Keratinocyte (primary cell): ENCODE data around the gene APH1B. TPM values are rescaled to one million over a fixed set of nuclear protein-coding genes. Genes with fewer than 3 reads are reported as not detected.

Experiments used
- DNase-seq: peaks from one replicate; pipeline ENCODE4 v3.0.0-alpha.2; 2011; ENCODE audit warnings: low read depth, missing footprints, low spot score
- FAIRE-seq: peaks from 2 replicates; lab custom pipeline; 2011; peaks lifted over from hg19 to GRCh38; lab: Jason Lieb, UNC
- H2AFZ ChIP-seq: 2 replicates; pipeline ENCODE4 v1.6.0; 2012; ENCODE audit warnings: low read length, control low read depth, inconsistent platforms; ENCODE audit not compliant: control insufficient read depth
- H3K27ac ChIP-seq: 2 replicates; pipeline ENCODE4 v1.5.1; 2011; ENCODE audit warnings: low read length; ENCODE audit not compliant: control insufficient read depth, insufficient read depth
- H3K27me3 ChIP-seq: 3 replicates; pipeline ENCODE4 v1.6.0; 2011; ENCODE audit warnings: low read length; ENCODE audit not compliant: control insufficient read depth, insufficient read depth; ENCODE audit errors: extremely low read depth
- H3K36me3 ChIP-seq, 2 experiments: 2 replicates in 1 of 2; 3 replicates in 1 of 2; pipeline ENCODE4 v1.5.1; 2011; ENCODE audit warnings: low read length in 2 of 2, mild to moderate bottlenecking in 1 of 2; ENCODE audit not compliant: control insufficient read depth in 2 of 2, insufficient read depth in 2 of 2; ENCODE audit errors: extremely low read depth in 1 of 2
- H3K4me1 ChIP-seq: 3 replicates; pipeline ENCODE4 v1.5.1; 2011; ENCODE audit warnings: low read length; ENCODE audit not compliant: control insufficient read depth, insufficient read depth; ENCODE audit errors: extremely low read depth
- H3K4me2 ChIP-seq: 3 replicates; pipeline ENCODE4 v1.6.0; 2011; ENCODE audit warnings: low read depth, low read length; ENCODE audit not compliant: control insufficient read depth, insufficient read depth; ENCODE audit errors: extremely low read depth
- H3K4me3 ChIP-seq, 3 experiments: fragments of 200-600 bp in 1 of 3; sonication (generic) in 1 of 3; 2 replicates in 2 of 3; 3 replicates in 1 of 3; pipeline ENCODE4 v1.5.1; 2011 to 2016; ENCODE audit warnings: low read length in 3 of 3, mild to moderate bottlenecking in 3 of 3, control low read depth in 2 of 3, inconsistent platforms in 1 of 3, low read depth in 1 of 3, mixed read lengths in 1 of 3, mixed run types in 1 of 3, moderate library complexity in 1 of 3; ENCODE audit not compliant: control insufficient read depth in 2 of 3, insufficient read depth in 2 of 3; ENCODE audit errors: extremely low read depth in 1 of 3
- H3K79me2 ChIP-seq: 2 replicates; pipeline ENCODE4 v1.6.0; 2012; ENCODE audit warnings: low read length; ENCODE audit not compliant: control insufficient read depth, insufficient read depth
- H3K9ac ChIP-seq: 3 replicates; pipeline ENCODE4 v1.6.0; 2011; ENCODE audit warnings: low read length; ENCODE audit not compliant: control insufficient read depth, insufficient read depth; ENCODE audit errors: extremely low read depth
- H3K9me1 ChIP-seq: 3 replicates; pipeline ENCODE4 v1.6.0; 2011; ENCODE audit warnings: low read length; ENCODE audit not compliant: control insufficient read depth, insufficient read depth; ENCODE audit errors: extremely low read depth
- H3K9me3 ChIP-seq: 2 replicates; pipeline ENCODE4 v1.5.1; 2012; ENCODE audit warnings: low read depth, low read length; ENCODE audit not compliant: control insufficient read depth
- H4K20me1 ChIP-seq: 3 replicates; pipeline ENCODE4 v1.6.0; 2011; ENCODE audit warnings: low read length; ENCODE audit not compliant: control insufficient read depth, insufficient read depth; ENCODE audit errors: extremely low read depth
- EZH2 ChIP-seq: IDR thresholded peaks from one replicate; pipeline ENCODE4 v1.6.1; 2012; ENCODE audit warnings: inconsistent platforms, mild to moderate bottlenecking, low read length, moderate library complexity
- dilution Hi-C: fragments of 300-500 bp; cut with MboI; formaldehyde crosslinking; loops from one replicate; pipeline ENCODE4 v1.7.0; 2020; ENCODE audit warnings: low sequenced_read_pairs; ENCODE audit not compliant: extremely low pct_ligation_motif_present
- polyA plus RNA-seq, 5 experiments: library from polyadenylated mRNA; depleted of rRNA in 3 of 5; stranded (reverse) in 3 of 5; stranded (forward) in 1 of 5; unstranded in 1 of 5; fragments of >200 nt; gene quantifications; 1 replicate in 1 of 5; 2 replicates in 3 of 5; 3 replicates in 1 of 5; pipeline versions ENCODE4 v1.2.1 to v1.2.3, GENCODE V29; 2011 to 2012; ENCODE audit warnings: missing spikeins in 2 of 5, low read depth in 1 of 5, low replicate concordance in 1 of 5
- TF ChIP-seq, protein P1 (sequence below), 3 experiments: IDR thresholded peaks in 1 of 3; conservative IDR thresholded peaks in 1 of 3; optimal IDR thresholded peaks in 1 of 3; 2 replicates in 2 of 3; 3 replicates in 1 of 3; pipeline versions ENCODE3 to v1.5.1; 2011; ENCODE audit warnings: low read length in 3 of 3, mild to moderate bottlenecking in 3 of 3, moderate library complexity in 2 of 3, control low read depth in 1 of 3, inconsistent platforms in 1 of 3; ENCODE audit not compliant: insufficient read depth in 2 of 3; ENCODE audit errors: extremely low read depth in 1 of 3

APH1B gene
- polyA plus RNA-seq, 1 donor (not counting 4 experiments of a cell fraction or from before 2014, with no cell fraction given), result 7.0 TPM

DNA sequence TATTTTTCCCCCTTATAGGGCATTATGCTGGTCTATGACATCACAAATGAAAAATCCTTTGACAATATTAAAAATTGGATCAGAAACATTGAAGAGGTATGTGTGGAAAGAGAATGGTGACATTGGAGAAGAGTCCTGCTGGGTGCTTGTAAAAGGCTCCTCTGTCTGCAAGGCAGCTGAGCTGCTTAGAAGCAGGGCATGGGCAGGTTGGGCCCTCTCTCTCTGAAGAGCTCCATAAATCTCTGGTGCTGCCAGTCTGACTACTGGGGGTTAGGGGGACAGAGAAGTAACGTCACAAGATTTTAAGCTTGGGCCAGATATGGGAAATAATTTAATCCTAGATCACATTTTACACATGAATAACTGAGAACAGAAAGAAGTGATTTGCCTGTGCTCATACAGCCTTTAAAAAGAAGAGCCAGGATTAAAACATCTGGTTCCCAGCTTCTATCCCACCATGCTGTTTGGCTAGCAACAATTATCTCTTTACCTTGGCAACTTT lies 21.9 kb upstream of the APH1B start:
- no peak overlapping the region for H3K9ac ChIP-seq
- peaks cover 16% of the 10 kb centered on the region for H3K4me1 ChIP-seq
- dilution Hi-C loops, result no loop called here
- no peak overlapping the region for H3K4me3 ChIP-seq
- DNase-seq, result no peak
- peaks cover 0 to 7% of the 10 kb centered on the region in 2 experiments for H3K36me3 ChIP-seq
- no peak for FAIRE-seq
- H3K9me3 ChIP-seq, result no peaks in the 10 kb centered on the region
- no peak overlapping the region for H2AFZ ChIP-seq
- no peaks in the 10 kb centered on the region for H4K20me1 ChIP-seq
- H3K4me2 ChIP-seq, result no peak overlapping the region
- no peaks in the 10 kb centered on the region for H3K27me3 ChIP-seq
- H3K9me1 ChIP-seq, result no peaks in the 10 kb centered on the region
- H3K27ac ChIP-seq, result no peak overlapping the region
- TF ChIP-seq, protein P1, sequence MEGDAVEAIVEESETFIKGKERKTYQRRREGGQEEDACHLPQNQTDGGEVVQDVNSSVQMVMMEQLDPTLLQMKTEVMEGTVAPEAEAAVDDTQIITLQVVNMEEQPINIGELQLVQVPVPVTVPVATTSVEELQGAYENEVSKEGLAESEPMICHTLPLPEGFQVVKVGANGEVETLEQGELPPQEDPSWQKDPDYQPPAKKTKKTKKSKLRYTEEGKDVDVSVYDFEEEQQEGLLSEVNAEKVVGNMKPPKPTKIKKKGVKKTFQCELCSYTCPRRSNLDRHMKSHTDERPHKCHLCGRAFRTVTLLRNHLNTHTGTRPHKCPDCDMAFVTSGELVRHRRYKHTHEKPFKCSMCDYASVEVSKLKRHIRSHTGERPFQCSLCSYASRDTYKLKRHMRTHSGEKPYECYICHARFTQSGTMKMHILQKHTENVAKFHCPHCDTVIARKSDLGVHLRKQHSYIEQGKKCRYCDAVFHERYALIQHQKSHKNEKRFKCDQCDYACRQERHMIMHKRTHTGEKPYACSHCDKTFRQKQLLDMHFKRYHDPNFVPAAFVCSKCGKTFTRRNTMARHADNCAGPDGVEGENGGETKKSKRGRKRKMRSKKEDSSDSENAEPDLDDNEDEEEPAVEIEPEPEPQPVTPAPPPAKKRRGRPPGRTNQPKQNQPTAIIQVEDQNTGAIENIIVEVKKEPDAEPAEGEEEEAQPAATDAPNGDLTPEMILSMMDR (optimal IDR thresholded peaks at IDR 0.05 in 1 of 3, IDR thresholded peaks at IDR 0.05 in 1 of 3, conservative IDR thresholded peaks at IDR 0.05 in 1 of 3; ENCODE audit: extremely low read depth in 1 of 3, insufficient read depth in 2 of 3, low read length in 3 of 3), result no peak
- no peak for TF ChIP-seq EZH2
- no peaks in the 10 kb centered on the region for H3K79me2 ChIP-seq

DNA sequence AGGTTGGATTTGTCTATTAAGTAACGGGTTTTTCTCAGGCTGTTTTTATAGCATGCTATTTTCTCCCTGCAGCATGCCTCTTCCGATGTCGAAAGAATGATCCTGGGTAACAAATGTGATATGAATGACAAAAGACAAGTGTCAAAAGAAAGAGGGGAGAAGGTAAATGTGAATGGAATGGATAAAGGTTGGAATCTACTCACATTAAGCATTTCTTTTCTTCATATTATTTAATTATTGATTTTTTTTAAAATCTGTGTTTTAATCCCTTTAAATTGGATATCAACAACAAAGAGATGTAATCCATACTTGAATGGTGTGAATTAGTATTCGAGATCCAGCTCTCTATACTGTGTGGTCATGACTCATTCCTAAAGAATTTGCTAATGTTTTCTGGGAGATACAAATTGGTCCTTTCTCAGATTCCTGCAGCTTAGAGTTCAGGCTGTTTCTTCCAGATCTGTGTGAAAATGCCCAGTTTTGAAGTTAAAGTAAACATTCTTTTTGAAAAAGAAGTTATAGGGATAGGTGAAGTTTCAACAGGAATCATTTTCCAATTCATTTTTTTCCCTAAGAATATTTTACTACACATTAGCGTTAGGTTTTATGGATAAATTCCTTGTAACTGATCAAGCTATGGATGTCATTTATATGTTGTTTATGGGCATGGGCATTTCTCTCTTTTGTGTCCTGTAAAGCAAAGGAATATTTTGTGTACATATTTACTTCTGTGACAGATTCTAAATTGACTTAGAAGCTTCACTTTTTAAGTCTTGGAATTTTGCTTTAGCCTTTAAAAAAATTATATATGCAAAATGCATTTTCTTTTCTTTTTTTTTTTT lies 20.8 kb upstream of the APH1B start:
- Histone ChIP-seq H3K4me3 (no peak overlapping the region), H4K20me1 (no peaks in the 10 kb centered on the region), H3K9ac (no peak overlapping the region), H3K9me3 (no peaks in the 10 kb centered on the region), H3K36me3 (peaks cover 0 to 7% of the 10 kb centered on the region in 2 experiments), H3K9me1 (no peaks in the 10 kb centered on the region), H3K4me2 (no peak overlapping the region), H3K4me1 (peaks cover 8% of the 10 kb centered on the region), H3K27ac (no peak overlapping the region), H3K27me3 (no peaks in the 10 kb centered on the region), H2AFZ (no peak overlapping the region), H3K79me2 (no peaks in the 10 kb centered on the region)
- DNase-seq, result no peak
- dilution Hi-C loops, result no loop called here
- TF ChIP-seq, protein P1 (optimal IDR thresholded peaks at IDR 0.05 in 1 of 3, IDR thresholded peaks at IDR 0.05 in 1 of 3, conservative IDR thresholded peaks at IDR 0.05 in 1 of 3; ENCODE audit: extremely low read depth in 1 of 3, insufficient read depth in 2 of 3, low read length in 3 of 3), result no peak
- TF ChIP-seq EZH2, result no peak
- FAIRE-seq, result peak; percentile 81
